ENCODE measurements around the gene EHMT1.
A peak's percentile ranks its signal among the peaks of the same experiment; 100 is the strongest.

The EHMT1 gene

DNA sequence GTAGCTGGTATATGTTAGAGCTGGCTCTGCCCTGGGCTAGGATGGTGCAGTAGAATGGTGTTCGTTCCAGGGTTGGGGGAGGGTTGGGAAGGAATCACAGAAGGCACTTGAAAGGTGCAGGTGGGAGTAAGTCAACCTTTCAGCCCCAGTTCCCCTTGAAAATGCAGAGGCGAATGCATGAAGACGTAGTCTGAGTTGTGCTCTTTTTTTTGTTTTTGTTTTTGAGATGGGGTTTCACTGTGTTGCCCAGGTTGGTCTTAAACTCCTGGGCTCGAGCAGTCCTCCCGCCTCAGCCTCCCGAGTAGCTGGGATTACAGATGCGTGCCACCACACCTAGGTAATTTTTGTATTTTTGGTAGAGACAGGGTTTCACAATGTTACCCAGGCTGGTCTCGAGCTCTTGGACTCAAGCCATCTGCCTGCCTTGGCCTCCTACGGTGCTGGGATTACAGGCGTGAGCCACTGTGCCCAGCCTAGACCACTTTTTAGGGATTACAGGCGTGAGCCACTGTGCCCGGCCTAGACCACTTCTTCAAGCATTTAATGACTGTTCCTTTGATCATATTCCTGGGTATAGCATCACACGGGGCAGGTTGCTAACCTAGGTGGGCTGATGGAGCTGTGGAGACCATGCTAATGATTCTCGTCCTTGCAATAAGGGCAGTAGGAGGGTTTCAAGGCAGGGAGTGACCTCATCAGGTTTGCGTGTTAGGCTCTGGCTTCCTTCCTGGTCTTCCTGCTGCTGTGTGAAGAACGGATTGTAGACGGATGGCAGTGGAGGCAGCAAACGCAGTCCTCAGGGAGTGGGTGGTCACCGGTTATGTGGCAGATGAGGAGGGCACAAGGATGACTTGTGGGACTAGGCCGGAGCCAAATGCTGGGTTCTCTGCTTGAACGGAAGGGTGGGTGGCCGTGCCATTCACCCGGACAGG, 13.7 kb downstream of the EHMT1 start:
- no peaks in the 10 kb centered on the region for H3K9me3 ChIP-seq (ENCODE audit: severe bottlenecking)
- ATAC-seq (ENCODE audit: low read depth) (no peak), DNase-seq (ENCODE audit: low spot score) (no peak)
- no peaks in the 10 kb centered on the region for H3K4me1 ChIP-seq (ENCODE audit: insufficient read depth, poor library complexity, severe bottlenecking)
- H3K27ac ChIP-seq (ENCODE audit: poor library complexity, severe bottlenecking) = no peak overlapping the region
- no peaks in the 10 kb centered on the region for H3K27me3 ChIP-seq (ENCODE audit: insufficient read depth, poor library complexity, severe bottlenecking)
- H3K4me3 ChIP-seq (ENCODE audit: severe bottlenecking) = no peak overlapping the region
- TF ChIP-seq, protein P1, sequence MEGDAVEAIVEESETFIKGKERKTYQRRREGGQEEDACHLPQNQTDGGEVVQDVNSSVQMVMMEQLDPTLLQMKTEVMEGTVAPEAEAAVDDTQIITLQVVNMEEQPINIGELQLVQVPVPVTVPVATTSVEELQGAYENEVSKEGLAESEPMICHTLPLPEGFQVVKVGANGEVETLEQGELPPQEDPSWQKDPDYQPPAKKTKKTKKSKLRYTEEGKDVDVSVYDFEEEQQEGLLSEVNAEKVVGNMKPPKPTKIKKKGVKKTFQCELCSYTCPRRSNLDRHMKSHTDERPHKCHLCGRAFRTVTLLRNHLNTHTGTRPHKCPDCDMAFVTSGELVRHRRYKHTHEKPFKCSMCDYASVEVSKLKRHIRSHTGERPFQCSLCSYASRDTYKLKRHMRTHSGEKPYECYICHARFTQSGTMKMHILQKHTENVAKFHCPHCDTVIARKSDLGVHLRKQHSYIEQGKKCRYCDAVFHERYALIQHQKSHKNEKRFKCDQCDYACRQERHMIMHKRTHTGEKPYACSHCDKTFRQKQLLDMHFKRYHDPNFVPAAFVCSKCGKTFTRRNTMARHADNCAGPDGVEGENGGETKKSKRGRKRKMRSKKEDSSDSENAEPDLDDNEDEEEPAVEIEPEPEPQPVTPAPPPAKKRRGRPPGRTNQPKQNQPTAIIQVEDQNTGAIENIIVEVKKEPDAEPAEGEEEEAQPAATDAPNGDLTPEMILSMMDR (IDR thresholded peaks at IDR 0.05; ENCODE audit: poor library complexity, severe bottlenecking) = no peak
- no peaks in the 10 kb centered on the region for H3K36me3 ChIP-seq (ENCODE audit: low read depth)

DNA sequence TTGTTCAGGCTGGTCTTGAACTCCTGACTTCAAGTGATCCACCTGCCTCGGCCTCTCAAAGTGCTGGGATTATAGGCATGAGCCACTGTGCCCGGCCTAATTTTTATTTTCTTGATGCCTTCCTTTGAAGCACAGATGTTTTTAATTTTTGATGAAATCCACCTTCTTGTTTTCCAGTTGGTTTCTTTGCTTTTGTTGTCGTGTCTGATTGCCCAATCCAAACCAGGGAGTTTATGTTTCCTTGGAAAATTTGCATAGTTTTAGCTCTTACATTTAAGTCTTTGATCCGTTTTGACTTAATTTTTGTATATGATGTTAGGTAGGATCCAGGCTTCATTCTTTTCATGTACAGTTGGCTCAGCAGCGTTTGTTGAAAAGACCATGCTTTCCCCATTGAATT, 15.2 kb downstream of the EHMT1 start:
- ATAC-seq (ENCODE audit: low read depth) (no peak), DNase-seq (ENCODE audit: low spot score) (no peak)
- H3K27ac ChIP-seq (ENCODE audit: poor library complexity, severe bottlenecking) = no peak overlapping the region
- H3K9me3 ChIP-seq (ENCODE audit: severe bottlenecking) = no peaks in the 10 kb centered on the region
- TF ChIP-seq, protein P1 (IDR thresholded peaks at IDR 0.05; ENCODE audit: poor library complexity, severe bottlenecking) = no peak
- H3K27me3 ChIP-seq (ENCODE audit: insufficient read depth, poor library complexity, severe bottlenecking) = no peaks in the 10 kb centered on the region
- no peaks in the 10 kb centered on the region for H3K36me3 ChIP-seq (ENCODE audit: low read depth)
- no peak overlapping the region for H3K4me3 ChIP-seq (ENCODE audit: severe bottlenecking)
- no peaks in the 10 kb centered on the region for H3K4me1 ChIP-seq (ENCODE audit: insufficient read depth, poor library complexity, severe bottlenecking)

DNA sequence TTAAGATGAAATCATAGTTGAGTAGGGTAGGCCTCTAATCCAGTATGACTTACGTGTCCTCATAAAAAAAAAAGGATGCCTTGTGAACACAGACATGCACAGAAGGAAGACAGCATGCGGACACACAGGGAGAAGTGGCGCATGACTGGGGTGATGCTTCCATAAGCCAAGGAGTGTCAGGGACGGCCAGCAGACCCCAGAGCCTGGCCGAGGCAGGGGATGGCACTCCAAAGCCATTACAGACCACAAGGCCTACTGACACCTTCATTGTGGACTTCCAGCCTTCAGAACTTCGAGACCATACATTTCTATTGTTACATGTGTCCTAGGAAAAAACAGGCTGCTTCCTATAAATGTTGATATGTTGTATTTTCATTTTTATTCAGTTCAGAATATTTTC, 19.9 kb downstream of the EHMT1 start:
- no peak overlapping the region for H3K27ac ChIP-seq (ENCODE audit: poor library complexity, severe bottlenecking)
- H3K36me3 ChIP-seq (ENCODE audit: low read depth) = peaks cover 10% of the 10 kb centered on the region

DNA sequence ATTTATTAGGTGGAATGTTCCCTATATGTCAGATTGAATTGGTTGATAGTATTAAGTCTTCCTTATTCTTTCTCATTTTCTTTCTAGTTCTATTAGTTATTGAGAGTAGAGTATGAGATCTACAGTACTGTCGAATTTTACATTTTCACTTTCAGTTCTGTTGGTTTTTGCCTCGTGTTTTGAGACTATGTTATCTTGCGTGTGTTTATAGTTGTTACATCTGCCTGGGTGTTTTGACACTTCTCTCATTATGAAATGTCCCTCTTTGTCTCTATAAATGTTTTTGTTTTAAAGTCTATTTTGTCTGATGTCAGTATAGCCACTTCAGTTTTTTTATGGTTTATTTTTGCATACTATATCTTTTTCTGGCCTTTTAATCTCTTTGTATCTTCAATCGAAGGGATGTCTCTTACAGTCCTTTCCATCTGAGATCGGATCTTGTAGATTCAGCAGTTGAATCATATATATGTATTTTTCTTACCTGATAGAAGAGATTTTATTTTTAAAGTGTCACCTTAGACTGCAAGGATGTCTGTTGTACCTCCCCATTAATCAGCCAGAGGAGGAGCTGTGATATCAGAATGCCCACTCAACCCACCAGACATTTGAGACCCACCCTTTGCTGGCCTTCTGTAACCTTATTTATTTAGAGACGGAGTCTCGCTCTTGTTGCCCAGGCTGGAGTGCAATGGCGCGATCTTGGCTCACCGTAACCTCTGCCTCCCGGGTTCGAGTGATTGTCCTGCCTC, 20.7 kb downstream of the EHMT1 start:
- H3K36me3 ChIP-seq (ENCODE audit: low read depth) = peaks cover 14% of the 10 kb centered on the region
- no peak for ATAC-seq (ENCODE audit: low read depth)
- H3K27ac ChIP-seq (ENCODE audit: poor library complexity, severe bottlenecking) = no peak overlapping the region
- H3K27me3 ChIP-seq (ENCODE audit: insufficient read depth, poor library complexity, severe bottlenecking) = no peaks in the 10 kb centered on the region
- TF ChIP-seq, protein P1 (IDR thresholded peaks at IDR 0.05; ENCODE audit: poor library complexity, severe bottlenecking) = no peak
- DNase-seq (ENCODE audit: low spot score) = no peak
- no peaks in the 10 kb centered on the region for H3K9me3 ChIP-seq (ENCODE audit: severe bottlenecking)
- H3K4me1 ChIP-seq (ENCODE audit: insufficient read depth, poor library complexity, severe bottlenecking) = no peaks in the 10 kb centered on the region
- H3K4me3 ChIP-seq (ENCODE audit: severe bottlenecking) = no peak overlapping the region

More for the DNA sequence above, 19.9 kb downstream of the EHMT1 start:
- DNase-seq (ENCODE audit: low spot score) (peak; percentile 10), ATAC-seq (ENCODE audit: low read depth) (no peak)
- no peaks in the 10 kb centered on the region for H3K9me3 ChIP-seq (ENCODE audit: severe bottlenecking)
- TF ChIP-seq, protein P1 (IDR thresholded peaks at IDR 0.05; ENCODE audit: poor library complexity, severe bottlenecking) = no peak
- H3K27me3 ChIP-seq (ENCODE audit: insufficient read depth, poor library complexity, severe bottlenecking) = no peaks in the 10 kb centered on the region
- no peak overlapping the region for H3K4me3 ChIP-seq (ENCODE audit: severe bottlenecking)
- no peaks in the 10 kb centered on the region for H3K4me1 ChIP-seq (ENCODE audit: insufficient read depth, poor library complexity, severe bottlenecking)

All from RWPE2 (cell line).